OCI-LY7 (cell line): ENCODE results near the gene COL8A1.

Experiments used
- EZH2phosphoT487 ChIP-seq: fragments of 200-600 bp; sonication (generic); IDR thresholded peaks from 2 replicates; pipeline ENCODE4 v1.6.1; 2018; ENCODE audit warnings: low read depth, borderline replicate concordance, mild to moderate bottlenecking, mixed run types, antibody characterized with exemption, low read length, moderate library complexity, mixed read lengths
- TF ChIP-seq, protein P1 (sequence below): fragments of 200-600 bp; sonication (generic); conservative IDR thresholded peaks from 2 replicates; pipeline ENCODE4 v1.5.1; 2014; ENCODE audit warnings: mild to moderate bottlenecking, antibody characterized with exemption, low read length, moderate library complexity, mixed read lengths

DNA sequence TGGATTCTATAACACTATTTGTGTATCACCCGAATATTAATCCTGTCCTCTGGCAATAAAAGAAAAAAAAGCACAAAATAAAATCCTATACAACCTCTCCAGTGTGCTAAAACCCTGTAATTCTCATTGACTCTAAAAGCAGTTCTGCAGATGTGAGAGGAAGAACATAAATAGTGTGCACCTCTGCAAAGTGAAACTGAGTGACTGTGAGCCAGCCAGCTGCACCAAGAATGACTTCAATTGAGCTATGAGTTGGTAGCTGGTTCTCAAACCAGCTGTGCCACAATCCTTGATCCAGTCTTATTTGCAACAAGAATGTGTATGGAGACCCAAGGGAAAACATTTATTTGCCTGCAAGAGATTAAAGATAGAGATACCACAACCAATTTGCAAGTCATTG is 31.2 kb upstream of the COL8A1 start:
- TF ChIP-seq, protein P1, sequence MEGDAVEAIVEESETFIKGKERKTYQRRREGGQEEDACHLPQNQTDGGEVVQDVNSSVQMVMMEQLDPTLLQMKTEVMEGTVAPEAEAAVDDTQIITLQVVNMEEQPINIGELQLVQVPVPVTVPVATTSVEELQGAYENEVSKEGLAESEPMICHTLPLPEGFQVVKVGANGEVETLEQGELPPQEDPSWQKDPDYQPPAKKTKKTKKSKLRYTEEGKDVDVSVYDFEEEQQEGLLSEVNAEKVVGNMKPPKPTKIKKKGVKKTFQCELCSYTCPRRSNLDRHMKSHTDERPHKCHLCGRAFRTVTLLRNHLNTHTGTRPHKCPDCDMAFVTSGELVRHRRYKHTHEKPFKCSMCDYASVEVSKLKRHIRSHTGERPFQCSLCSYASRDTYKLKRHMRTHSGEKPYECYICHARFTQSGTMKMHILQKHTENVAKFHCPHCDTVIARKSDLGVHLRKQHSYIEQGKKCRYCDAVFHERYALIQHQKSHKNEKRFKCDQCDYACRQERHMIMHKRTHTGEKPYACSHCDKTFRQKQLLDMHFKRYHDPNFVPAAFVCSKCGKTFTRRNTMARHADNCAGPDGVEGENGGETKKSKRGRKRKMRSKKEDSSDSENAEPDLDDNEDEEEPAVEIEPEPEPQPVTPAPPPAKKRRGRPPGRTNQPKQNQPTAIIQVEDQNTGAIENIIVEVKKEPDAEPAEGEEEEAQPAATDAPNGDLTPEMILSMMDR, result no peak
- no peak for TF ChIP-seq EZH2phosphoT487
